Measurements from ENCODE around the gene BBX.

DNA sequence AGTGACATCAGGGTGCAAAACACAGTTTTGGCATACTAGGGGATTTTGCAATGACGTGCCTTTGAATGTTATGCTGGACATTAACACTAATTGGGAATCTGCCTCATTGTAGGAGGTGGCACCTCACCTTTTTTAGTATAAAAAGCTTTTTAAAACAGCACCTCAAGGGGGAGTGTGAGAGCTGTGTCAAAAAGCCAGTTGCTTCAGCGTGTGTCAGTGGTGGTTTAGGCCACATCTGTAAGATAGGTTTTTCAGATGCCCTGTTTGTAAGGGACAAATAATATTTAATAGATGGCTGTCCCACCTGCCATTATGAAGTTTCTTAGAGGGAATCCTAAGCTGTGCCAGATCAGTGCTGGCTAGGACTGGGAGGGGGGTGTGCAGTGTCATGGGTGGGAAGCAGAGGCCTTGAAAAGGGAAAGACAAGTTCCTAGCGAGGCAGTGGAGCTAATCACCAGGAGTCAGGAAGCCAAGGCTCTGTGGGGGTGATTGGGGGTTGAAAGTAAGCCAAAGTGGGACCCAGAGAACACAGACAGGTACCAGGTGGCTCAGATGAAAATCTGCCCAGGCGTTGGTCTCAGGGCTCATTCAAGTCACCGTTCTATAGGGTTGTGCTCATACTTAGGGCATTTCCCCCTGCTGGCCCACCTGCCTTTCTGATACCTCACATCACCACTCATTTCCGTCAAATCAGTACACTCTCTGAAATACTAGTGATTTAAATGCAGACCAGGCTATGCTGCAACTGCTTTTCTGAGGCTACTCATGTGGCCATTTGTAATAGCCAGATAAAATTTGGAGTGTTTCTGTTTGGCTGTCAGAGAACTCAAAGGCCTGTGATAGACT is 120.5 kb downstream of the BBX start:
- TF ChIP-seq, protein P1, sequence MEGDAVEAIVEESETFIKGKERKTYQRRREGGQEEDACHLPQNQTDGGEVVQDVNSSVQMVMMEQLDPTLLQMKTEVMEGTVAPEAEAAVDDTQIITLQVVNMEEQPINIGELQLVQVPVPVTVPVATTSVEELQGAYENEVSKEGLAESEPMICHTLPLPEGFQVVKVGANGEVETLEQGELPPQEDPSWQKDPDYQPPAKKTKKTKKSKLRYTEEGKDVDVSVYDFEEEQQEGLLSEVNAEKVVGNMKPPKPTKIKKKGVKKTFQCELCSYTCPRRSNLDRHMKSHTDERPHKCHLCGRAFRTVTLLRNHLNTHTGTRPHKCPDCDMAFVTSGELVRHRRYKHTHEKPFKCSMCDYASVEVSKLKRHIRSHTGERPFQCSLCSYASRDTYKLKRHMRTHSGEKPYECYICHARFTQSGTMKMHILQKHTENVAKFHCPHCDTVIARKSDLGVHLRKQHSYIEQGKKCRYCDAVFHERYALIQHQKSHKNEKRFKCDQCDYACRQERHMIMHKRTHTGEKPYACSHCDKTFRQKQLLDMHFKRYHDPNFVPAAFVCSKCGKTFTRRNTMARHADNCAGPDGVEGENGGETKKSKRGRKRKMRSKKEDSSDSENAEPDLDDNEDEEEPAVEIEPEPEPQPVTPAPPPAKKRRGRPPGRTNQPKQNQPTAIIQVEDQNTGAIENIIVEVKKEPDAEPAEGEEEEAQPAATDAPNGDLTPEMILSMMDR (IDR thresholded peaks at IDR 0.05), result no peak
- TF ChIP-seq EP300 (IDR thresholded peaks at IDR 0.05), result no peak
- no peak for TF ChIP-seq POLR2A (IDR thresholded peaks at IDR 0.05)
- TF ChIP-seq POLR2AphosphoS5 (IDR thresholded peaks at IDR 0.05), result no peak

Measured in gastroesophageal sphincter (tissue), 3 donors.